T-helper 2 cell (primary cell): ENCODE results near the gene TMBIM1.

Experiments used
- DNase-seq, 5 experiments: peaks; one replicate each; pipeline versions ENCODE4 v3.0.0 to v3.0.0-alpha.2; 2012 to 2022

TMBIM1 gene

DNA sequence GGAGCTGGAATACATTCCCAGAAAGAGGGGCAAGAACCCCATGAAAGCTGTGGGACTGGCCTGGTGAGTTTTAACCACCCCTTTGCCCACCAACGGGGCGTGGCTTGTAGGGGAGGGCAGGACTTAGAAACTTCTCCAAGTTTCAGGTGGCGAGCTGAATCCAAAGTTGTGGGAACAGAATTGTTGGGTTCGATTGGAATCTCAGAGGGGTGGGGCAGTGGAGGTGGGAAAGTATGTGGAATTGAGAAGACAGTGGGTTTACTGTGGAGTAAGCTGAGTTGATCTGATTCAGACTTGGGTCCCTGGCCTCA lies 20.9 kb downstream of the TMBIM1 start:
- no peak for DNase-seq

DNA sequence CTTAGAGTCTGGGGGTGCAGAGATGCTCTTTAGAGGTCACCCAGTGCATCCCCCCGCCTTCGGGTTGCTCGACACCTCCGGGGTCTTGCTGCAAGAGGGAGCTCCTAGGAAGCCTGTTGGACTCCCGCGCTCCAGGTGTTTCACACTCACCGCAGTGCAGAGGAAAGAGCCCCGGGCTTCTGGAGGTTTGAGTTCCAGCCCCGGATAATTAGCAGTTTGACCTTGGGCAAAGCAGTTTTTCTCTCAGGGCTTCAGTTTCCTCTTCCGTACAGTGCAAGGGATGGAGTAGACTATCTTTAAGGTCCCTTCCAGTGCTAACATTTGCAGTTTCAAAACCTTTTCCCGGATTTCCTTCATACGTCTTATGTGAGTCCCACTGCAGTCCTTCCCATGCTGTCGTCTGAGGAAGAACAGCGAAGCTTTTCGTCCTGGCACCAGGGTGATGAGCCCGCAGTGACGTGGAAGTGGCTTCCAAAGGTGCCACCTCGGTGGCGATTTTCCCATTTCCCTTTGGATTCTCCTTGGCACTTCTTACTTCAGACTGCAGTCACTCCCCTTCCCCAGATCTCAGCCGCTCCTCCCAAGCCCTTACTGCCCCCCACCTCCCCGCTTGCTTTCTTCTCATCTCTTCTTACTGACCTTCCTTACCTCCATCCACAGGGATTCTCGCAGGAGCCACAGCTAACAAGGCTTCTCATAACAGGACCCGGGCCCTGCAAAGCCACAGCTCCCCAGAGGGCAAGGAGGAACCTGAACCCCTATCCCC lies 21.4 kb downstream of the TMBIM1 start:
- DNase-seq = no peak

DNA sequence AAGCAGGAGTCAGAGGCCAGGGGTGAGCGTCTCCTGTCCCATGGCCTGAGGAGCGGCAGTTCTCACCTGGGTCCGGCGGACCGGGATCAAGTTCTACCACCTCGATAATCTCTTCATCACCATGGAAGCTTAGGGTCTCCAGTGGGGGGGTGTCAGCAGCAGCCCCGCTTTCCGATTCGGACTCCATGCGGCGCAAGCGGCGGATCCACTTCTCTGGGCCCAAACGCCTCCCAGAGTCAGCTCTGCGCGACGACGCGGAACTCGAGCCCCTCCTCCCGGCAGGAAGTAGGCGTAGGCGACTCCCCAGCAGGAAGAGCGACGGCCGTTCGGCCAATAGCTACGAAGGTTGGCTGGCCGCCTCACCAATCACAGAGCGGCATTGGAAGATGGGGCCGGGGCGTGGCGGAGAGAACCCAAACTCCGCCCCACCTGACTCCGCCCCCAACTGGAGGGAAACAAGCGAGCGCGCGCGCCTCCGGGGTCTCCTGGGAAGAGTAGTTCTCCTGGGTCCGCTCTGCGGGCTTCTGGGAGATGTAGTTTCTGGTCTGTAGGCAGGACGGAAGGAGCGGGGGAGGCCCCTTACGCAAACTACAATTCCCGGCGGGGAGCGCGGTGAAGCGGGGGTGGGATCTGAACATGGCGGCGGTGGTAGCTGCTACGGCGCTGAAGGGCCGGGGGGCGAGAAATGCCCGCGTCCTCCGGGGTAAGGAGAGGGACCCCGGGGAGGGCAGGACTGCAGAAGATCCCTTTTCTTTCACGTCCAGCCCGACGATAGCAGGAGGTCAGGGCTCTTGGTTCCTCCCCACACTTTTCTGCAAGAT lies 22.2 kb downstream of the TMBIM1 start, which contains the start of the genes AAMP and PNKD:
Gene AAMP, minus strand, starts transcription at position 238 of the 821 bp plus-strand sequence. Its CDS starts 51 bp downstream, at position 187.
Gene PNKD, plus strand, starts transcription at position 620 of the 821 bp plus-strand sequence. Its CDS starts 17 bp downstream, at position 637.
- peak; percentile 99 to 100 (median 100) for DNase-seq

GRCh38 chr2:218267259-218267658 lies 25.0 kb downstream of the TMBIM1 start:
- DNase-seq = no peak

DNA sequence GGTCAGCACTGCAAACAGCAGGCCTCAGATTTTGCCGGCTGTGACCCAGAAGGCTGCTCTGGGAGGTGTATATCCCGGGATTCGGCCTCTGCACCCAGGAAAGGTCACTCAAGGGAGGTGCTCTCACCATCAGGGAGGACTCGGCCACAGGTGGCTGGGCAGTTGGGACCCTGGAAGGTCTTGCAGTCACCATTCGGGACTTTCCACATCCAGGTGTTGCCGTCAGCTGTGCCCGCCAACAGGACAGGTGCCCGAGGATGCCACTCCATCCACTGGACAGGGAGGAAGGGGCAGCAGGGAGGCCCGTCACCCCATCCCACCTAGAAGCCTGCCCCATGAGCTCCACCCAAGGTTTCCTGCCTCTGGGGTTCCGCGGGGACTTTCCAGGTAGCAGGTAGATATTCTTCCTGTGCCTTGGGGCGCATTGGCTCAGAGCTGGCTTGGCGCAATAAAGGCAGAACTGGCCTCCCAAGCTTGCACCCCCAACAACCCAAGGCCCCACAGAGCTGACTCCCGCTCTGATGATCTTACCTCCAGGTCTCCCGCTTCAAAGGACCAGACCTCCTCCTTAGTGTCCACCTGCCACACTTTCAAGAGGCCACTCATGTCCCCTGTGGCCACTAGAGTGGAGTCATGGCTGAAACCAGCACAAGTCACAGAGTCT lies 25.9 kb downstream of the TMBIM1 start:
- DNase-seq = no peak

- DNase-seq = no peak
These were observed 26.7 kb downstream of the TMBIM1 start for GRCh38 chr2:218265626-218266025.

DNA sequence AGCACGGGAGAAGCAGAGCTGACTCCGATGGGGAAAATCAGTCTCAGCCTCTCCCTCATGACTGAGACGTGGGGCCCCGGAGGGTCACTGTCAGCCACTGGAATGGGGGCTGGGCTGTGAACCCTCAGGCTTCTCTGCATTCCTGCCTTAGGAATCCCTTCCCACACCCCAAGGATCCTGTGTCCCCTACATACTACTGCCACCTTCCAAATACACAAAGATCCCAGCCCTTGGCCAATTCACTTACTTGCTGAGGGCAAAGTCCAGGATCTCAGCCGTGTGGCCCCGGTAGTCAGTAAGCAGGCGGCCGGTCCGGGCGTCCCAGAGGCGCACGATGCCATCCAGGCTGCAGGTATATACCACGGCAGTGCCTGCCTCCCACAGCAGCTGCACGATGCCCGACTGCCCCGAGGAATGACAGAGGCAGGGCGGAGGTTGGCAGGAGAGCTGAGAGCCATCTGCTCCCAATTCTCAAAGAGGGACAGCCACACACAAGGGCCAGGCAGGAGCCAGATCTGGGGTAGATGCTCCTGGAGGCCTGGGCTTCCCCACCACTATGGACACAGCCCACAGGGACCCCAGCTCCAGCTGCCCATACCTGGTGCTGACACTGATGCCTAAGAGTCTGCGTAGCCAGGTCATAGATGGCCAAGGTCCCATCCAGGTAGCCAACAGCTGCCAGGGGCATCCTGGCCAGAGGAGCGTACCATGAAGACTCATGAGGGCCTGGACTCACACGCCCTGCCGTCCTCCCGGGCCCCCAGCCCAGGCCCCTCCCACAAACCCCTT lies 27.3 kb downstream of the TMBIM1 start:
- no peak for DNase-seq

GRCh38 chr2:218263817-218264641 lies 28.3 kb downstream of the TMBIM1 start:
- no peak for DNase-seq

DNA sequence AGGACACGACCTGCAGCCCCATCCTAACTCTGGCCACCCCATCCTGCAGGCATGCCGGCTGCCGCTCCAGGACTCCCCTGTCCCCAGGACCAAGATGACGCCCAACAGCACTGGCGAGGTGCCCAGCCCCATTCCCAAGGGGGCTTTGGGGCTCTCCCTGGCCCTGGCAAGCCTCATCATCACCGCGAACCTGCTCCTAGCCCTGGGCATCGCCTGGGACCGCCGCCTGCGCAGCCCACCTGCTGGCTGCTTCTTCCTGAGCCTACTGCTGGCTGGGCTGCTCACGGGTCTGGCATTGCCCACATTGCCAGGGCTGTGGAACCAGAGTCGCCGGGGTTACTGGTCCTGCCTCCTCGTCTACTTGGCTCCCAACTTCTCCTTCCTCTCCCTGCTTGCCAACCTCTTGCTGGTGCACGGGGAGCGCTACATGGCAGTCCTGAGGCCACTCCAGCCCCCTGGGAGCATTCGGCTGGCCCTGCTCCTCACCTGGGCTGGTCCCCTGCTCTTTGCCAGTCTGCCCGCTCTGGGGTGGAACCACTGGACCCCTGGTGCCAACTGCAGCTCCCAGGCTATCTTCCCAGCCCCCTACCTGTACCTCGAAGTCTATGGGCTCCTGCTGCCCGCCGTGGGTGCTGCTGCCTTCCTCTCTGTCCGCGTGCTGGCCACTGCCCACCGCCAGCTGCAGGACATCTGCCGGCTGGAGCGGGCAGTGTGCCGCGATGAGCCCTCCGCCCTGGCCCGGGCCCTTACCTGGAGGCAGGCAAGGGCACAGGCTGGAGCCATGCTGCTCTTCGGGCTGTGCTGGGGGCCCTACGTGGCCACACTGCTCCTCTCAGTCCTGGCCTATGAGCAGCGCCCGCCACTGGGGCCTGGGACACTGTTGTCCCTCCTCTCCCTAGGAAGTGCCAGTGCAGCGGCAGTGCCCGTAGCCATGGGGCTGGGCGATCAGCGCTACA lies 29.4 kb downstream of the TMBIM1 start:
- DNase-seq = no peak

DNA sequence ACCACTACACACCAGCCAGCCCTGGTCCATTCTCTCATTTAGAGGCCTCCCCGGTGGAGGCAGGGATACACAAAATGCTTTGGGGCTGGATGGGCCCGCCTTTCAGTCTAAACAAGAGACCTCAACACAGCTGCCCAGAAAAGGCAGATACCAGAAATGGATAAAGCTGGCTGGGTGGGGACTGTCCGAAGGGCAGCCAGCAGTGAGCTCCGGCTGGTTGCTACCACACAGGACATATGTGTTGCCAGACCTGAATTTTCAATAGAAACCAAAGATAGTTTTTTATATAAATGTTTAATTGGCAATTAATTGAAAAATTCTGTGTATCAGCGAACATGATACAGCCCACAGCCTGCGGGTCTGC lies 30.1 kb downstream of the TMBIM1 start:
- DNase-seq = no peak

GRCh38 chr2:218261423-218262236 lies 30.7 kb downstream of the TMBIM1 start:
- DNase-seq = no peak

- no peak for DNase-seq
These were observed 31.4 kb downstream of the TMBIM1 start, which contains the start of gene GPBAR1 for GRCh38 chr2:218260742-218261422. Gene GPBAR1 (plus strand): TSS chr2:218261015. CDS start chr2:218262725, 1,710 bp downstream.

- no peak for DNase-seq
These were observed 32.1 kb downstream of the TMBIM1 start for GRCh38 chr2:218260166-218260565.

DNA sequence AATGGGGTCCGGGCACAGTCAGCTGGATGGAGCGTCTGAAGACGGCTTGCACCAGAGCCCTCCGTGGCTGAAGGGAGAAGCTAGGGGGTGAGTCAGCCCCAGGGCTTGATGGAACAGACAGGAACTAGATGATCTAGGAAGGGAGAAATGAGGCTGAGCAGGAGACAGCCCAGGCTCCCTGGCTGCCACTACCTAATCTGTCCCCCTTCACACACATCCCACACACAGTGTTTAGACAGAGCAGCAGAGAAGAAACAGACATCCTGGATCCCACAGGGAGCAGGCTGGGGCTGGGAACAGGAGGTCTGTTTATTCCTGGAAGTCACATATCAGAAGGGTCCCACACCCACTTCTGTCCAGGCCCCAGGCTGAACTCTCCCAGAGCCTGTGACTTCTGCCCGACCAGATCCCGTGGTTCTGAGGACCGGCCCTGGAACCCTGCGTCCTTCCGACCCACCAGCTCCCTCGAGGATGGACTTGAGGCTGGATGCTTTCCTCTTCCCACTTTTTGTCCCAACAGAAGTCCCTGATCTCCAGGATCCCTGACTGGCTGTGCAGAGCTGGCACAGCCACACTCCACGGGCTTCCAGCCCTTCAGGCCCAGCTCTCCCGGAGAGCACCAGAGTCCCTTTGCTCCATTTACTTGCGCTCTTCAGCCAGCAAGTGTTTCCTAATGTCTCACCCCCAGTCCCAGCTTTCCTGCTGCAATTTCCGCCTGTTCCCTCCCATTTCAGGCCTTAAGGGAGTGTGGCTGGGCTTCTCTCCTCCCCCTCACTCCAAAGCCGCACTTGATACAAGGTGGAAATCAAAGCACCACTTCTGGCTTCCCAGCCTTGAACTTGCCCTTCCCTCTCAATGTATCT lies 33.0 kb downstream of the TMBIM1 start:
- DNase-seq = no peak

GRCh38 chr2:218257390-218257981 lies 34.8 kb downstream of the TMBIM1 start:
- peak in 4 of 5 experiments; percentile 45 to 80 (median 55) for DNase-seq

GRCh38 chr2:218256612-218257350 lies 35.5 kb downstream of the TMBIM1 start:
- no peak for DNase-seq

- peak in 1 of 5 experiments; percentile 19 for DNase-seq
These were observed 36.9 kb downstream of the TMBIM1 start for GRCh38 chr2:218255446-218255845.
